ENCODE data around the gene YES1. TPM values are rescaled to one million over a fixed set of nuclear protein-coding genes. Genes with fewer than 3 reads are reported as not detected.

Gene YES1
- total RNA-seq, 1 donor from 2014 or later: 37.6 TPM

DNA sequence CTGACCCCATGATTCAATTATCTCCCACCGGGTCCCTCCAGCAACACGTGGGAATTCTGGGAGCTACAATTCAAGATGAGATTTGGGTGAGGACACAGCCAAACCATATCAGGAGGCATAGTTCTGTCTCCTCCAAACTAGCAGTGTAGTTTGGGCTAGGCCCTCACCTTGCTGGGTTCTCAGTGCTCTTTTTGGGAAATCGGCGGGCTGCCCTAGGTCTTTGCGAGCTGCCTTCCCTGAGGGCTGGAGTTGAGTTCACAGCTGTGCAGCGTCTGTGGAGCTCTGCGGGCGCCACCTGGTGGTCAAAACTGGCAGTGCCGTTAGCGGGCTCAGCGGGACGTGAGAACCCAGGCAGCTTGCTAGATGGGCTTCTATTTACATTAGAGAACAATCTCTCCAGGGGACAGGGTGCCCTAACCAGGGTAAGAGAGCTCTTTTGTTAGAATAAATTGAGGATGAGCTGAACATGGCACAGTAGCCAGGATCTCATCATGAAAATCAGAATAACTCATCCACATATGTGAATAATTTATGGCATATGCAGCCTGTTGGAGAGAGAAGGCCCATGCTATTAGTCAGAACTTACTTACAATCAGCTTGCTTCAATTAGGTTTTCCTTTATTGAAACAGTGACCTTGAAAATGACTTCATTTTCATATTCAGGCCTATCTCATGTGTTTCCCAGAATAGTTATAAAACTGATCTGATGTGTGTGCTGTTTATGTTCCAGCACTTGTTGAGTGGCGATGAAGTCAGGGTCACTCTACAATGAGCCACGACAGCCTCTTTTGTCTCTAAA is 27.4 kb upstream of the YES1 start:
- Mint-ChIP-seq H3K27ac (ENCODE audit: unreplicated experiment) (no peak overlapping the region), H3K27me3 (ENCODE audit: unreplicated experiment) (peaks cover 4% of the 10 kb centered on the region), H3K4me3 (ENCODE audit: unreplicated experiment) (no peak overlapping the region), H3K9me3 (ENCODE audit: unreplicated experiment) (no peaks in the 10 kb centered on the region), H3K4me1 (ENCODE audit: unreplicated experiment) (peaks cover 7% of the 10 kb centered on the region), H3K36me3 (ENCODE audit: unreplicated experiment) (no peaks in the 10 kb centered on the region)
- TF ChIP-seq, protein P1, sequence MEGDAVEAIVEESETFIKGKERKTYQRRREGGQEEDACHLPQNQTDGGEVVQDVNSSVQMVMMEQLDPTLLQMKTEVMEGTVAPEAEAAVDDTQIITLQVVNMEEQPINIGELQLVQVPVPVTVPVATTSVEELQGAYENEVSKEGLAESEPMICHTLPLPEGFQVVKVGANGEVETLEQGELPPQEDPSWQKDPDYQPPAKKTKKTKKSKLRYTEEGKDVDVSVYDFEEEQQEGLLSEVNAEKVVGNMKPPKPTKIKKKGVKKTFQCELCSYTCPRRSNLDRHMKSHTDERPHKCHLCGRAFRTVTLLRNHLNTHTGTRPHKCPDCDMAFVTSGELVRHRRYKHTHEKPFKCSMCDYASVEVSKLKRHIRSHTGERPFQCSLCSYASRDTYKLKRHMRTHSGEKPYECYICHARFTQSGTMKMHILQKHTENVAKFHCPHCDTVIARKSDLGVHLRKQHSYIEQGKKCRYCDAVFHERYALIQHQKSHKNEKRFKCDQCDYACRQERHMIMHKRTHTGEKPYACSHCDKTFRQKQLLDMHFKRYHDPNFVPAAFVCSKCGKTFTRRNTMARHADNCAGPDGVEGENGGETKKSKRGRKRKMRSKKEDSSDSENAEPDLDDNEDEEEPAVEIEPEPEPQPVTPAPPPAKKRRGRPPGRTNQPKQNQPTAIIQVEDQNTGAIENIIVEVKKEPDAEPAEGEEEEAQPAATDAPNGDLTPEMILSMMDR (IDR thresholded peaks at IDR 0.05): peak; percentile 99
- DNase-seq (ENCODE audit: extremely low spot score, unreplicated experiment): peak; percentile 95

DNA sequence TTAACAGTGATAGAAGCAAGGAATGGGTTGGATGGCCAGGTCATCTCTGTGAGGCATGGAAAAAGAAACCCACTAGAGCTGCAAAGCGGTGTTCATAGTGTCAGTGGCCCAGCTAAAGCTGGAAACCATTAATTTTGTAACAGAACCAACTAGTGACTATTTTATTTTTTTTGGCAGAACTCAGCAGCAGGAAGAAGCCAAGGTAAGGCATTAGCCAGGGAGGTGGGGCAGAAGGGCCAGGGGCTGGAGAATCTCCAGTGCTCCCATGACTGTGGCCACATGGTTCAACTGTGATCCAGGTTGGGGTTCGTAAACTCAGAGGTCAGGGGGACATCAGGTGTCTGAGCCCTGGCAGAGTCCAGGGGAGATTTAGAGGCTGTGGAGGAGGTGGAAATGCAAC is 25.9 kb upstream of the YES1 start:
- TF ChIP-seq, protein P1 (IDR thresholded peaks at IDR 0.05): no peak
- Mint-ChIP-seq H3K27ac (ENCODE audit: unreplicated experiment) (no peak overlapping the region), H3K4me3 (ENCODE audit: unreplicated experiment) (no peak overlapping the region), H3K4me1 (ENCODE audit: unreplicated experiment) (peaks cover 7% of the 10 kb centered on the region), H3K9me3 (ENCODE audit: unreplicated experiment) (no peaks in the 10 kb centered on the region), H3K27me3 (ENCODE audit: unreplicated experiment) (peaks cover 7% of the 10 kb centered on the region), H3K36me3 (ENCODE audit: unreplicated experiment) (no peaks in the 10 kb centered on the region)
- peak; percentile 42 for DNase-seq (ENCODE audit: extremely low spot score, unreplicated experiment)

GRCh38 chr18:834082-834720 is 22.2 kb upstream of the YES1 start:
- Mint-ChIP-seq H3K27ac (ENCODE audit: unreplicated experiment) (no peak overlapping the region), H3K4me3 (ENCODE audit: unreplicated experiment) (no peak overlapping the region), H3K4me1 (ENCODE audit: unreplicated experiment) (peaks cover 16% of the 10 kb centered on the region), H3K27me3 (ENCODE audit: unreplicated experiment) (peaks cover 11% of the 10 kb centered on the region), H3K9me3 (ENCODE audit: unreplicated experiment) (no peaks in the 10 kb centered on the region), H3K36me3 (ENCODE audit: unreplicated experiment) (no peaks in the 10 kb centered on the region)
- TF ChIP-seq, protein P1 (IDR thresholded peaks at IDR 0.05): no peak
- DNase-seq (ENCODE audit: extremely low spot score, unreplicated experiment): no peak

DNA sequence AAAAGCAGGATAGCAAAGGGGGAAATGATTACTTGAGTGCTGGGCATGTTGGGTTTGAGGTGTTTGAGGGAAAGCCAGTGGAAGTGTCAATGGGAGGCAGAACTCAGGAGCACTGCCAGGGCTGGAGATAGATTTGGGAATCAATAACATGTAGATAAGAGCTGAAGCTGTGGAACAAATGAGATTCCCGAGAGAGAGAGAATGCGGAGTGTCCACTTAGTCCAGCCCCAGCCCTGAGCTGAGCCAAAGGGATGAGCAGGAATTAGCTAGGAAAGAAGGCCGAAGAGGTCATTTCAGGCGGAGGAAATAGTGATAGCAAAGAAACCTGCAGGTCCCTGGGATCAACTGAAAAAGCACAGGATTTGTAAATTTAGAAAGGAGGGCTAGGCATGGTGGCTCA is 21.2 kb upstream of the YES1 start:
- Mint-ChIP-seq H3K9me3 (ENCODE audit: unreplicated experiment) (no peaks in the 10 kb centered on the region), H3K4me1 (ENCODE audit: unreplicated experiment) (peaks cover 16% of the 10 kb centered on the region), H3K36me3 (ENCODE audit: unreplicated experiment) (no peaks in the 10 kb centered on the region), H3K4me3 (ENCODE audit: unreplicated experiment) (no peak overlapping the region), H3K27ac (ENCODE audit: unreplicated experiment) (no peak overlapping the region), H3K27me3 (ENCODE audit: unreplicated experiment) (peaks cover 11% of the 10 kb centered on the region)
- DNase-seq (ENCODE audit: extremely low spot score, unreplicated experiment): no peak
- TF ChIP-seq, protein P1 (IDR thresholded peaks at IDR 0.05): no peak

DNA sequence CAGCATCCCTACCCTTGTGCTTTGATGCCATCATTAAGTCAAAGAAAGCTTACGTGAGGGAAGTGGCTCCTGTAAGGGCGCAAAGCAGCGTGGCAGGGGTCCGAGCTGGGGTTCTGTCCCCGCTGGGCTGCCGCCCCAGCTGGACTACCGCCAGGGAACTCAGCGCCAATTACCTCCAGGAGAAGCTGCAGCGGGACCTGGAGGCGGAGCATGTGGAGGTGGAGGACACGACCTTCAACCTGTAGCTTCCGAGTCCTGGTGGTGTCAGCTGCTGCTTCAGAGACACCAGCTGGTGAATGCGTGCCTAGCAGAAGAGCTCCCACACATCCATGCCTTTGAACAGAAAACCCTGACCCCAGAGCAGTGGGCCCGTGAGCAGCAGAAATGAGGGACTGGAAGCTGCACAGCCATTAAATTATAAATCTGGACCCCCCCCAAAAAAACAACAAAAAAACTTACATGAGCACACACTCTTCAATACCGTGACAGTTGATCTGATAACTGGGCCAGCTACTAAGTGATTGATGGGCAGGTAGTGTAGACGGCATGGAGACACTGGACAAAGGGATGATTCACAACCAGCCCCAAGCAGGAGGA is 20.1 kb upstream of the YES1 start:
- peaks cover 11% of the 10 kb centered on the region for H3K27me3 Mint-ChIP-seq (ENCODE audit: unreplicated experiment)
- peaks cover 13% of the 10 kb centered on the region for H3K4me1 Mint-ChIP-seq (ENCODE audit: unreplicated experiment)
- TF ChIP-seq, protein P1 (IDR thresholded peaks at IDR 0.05): no peak
- no peaks in the 10 kb centered on the region for H3K36me3 Mint-ChIP-seq (ENCODE audit: unreplicated experiment)
- no peak overlapping the region for H3K4me3 Mint-ChIP-seq (ENCODE audit: unreplicated experiment)
- H3K27ac Mint-ChIP-seq (ENCODE audit: unreplicated experiment): no peak overlapping the region
- DNase-seq (ENCODE audit: extremely low spot score, unreplicated experiment): no peak
- H3K9me3 Mint-ChIP-seq (ENCODE audit: unreplicated experiment): no peaks in the 10 kb centered on the region

All from osteocyte (in vitro differentiated cells).